Testis (tissue), 3 donors: ENCODE results near the gene ARF6. TPM values are rescaled to one million over a fixed set of nuclear protein-coding genes. Genes with fewer than 3 reads are reported as not detected.
"Not testable (repeated sequence)": the region's sequence is repeated elsewhere in the genome, so short reads cannot be mapped to it uniquely, and the experiment has no call there.

Source experiments
- DNase-seq: peaks from one replicate; pipeline ENCODE4 v3.0.0-alpha.2; 2019
- H3K27ac ChIP-seq, 2 donors: fragments of 200-600 bp; sonication (generic); one replicate each; pipeline ENCODE4 v1.5.1; 2019
- H3K27me3 ChIP-seq: fragments of 200-600 bp; sonication (generic); one replicate; pipeline ENCODE4 v1.5.1; 2019
- H3K36me3 ChIP-seq: fragments of 200-600 bp; sonication (generic); one replicate; pipeline ENCODE4 v1.5.1; 2017; ENCODE audit warnings: low read depth; ENCODE audit errors: missing control alignments
- H3K4me1 ChIP-seq: fragments of 200-600 bp; sonication (generic); one replicate; pipeline ENCODE4 v1.5.1; 2019
- H3K4me3 ChIP-seq, 2 donors: fragments of 200-600 bp; sonication (generic); one replicate each; pipeline ENCODE4 v1.5.1; 2017 to 2019
- H3K9me3 ChIP-seq: fragments of 200-600 bp; sonication (generic); one replicate; pipeline ENCODE4 v1.5.1; 2017
- POLR2A ChIP-seq: fragments of 450-650 bp; IDR thresholded peaks from one replicate; pipeline ENCODE4 v1.6.1; 2017; ENCODE audit warnings: antibody characterized with exemption, mild to moderate bottlenecking, moderate library complexity
- WGBS, 2 donors: methylation state at CpG; one replicate each; pipeline ENCODE4 v1.1.5; 2018; 5-methylcytosine and 5-hydroxymethylcytosine counted together
- intact Hi-C: fragments of 100-400 bp; cut with DNase I; formaldehyde crosslinking; loops from one replicate; pipeline ENCODE4 v1.15.1; 2023; ENCODE audit warnings: low total_unique reads
- polyA plus RNA-seq: library from polyadenylated mRNA; stranded (reverse); fragments of 350-450 nt; fragmentation: Illumina TruSeq; extraction: RNeasy Lipid Tissue Mini Kit (QIAGEN cat#74804); gene quantifications from one replicate; pipeline ENCODE4 v1.2.3, GENCODE V29; 2014; ENCODE audit warnings: low read depth, low replicate concordance; ENCODE audit not compliant: insufficient read depth
- total RNA-seq, 2 donors: library from RNA; depleted of rRNA; stranded (reverse); fragments of >200 nt; gene quantifications; one replicate each; pipeline ENCODE4 v1.2.3, GENCODE V29; 2016
- TF ChIP-seq, protein P1 (sequence below), 3 experiments: fragments of 450-650 bp in 2 of 3; fragments of 200-600 bp in 1 of 3; sonication (generic) in 1 of 3; IDR thresholded peaks; one replicate each; pipeline ENCODE4 v1.5.1; 2016 to 2019; ENCODE audit warnings: antibody characterized with exemption in 3 of 3, mild to moderate bottlenecking in 2 of 3, moderate library complexity in 1 of 3

ARF6 gene
- total and polyA plus RNA-seq, 3 donors from 2014 or later: 41.3 to 51.8 (median 45.2) TPM

DNA sequence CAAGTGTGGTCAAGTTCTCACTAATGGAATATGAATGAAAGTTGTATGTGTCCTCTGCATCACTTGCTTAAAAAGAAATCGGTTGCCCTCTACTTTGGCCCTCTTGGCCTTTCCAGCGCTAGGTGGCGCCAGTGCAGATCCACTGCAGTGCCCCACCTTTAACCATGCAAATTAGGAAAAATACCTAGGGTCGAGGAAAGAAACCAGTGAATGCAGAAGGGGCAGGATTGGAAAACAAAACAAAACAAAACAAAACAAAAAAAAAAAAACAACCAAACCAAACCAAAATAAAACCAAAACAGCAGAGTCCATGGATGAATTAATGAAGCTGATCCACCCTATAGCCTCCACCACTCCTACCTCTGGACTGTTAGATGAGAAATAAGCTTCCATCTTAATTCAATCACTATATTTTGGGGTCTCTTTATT, 27.4 kb upstream of the ARF6 start:
- TF ChIP-seq, protein P1, sequence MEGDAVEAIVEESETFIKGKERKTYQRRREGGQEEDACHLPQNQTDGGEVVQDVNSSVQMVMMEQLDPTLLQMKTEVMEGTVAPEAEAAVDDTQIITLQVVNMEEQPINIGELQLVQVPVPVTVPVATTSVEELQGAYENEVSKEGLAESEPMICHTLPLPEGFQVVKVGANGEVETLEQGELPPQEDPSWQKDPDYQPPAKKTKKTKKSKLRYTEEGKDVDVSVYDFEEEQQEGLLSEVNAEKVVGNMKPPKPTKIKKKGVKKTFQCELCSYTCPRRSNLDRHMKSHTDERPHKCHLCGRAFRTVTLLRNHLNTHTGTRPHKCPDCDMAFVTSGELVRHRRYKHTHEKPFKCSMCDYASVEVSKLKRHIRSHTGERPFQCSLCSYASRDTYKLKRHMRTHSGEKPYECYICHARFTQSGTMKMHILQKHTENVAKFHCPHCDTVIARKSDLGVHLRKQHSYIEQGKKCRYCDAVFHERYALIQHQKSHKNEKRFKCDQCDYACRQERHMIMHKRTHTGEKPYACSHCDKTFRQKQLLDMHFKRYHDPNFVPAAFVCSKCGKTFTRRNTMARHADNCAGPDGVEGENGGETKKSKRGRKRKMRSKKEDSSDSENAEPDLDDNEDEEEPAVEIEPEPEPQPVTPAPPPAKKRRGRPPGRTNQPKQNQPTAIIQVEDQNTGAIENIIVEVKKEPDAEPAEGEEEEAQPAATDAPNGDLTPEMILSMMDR (IDR thresholded peaks at IDR 0.05): peak; percentile 47 to 81 (median 74)
- no peak for TF ChIP-seq POLR2A
- Histone ChIP-seq H3K9me3 (no peaks in the 10 kb centered on the region), H3K36me3 (no peaks in the 10 kb centered on the region), H3K4me1 (peaks cover 17% of the 10 kb centered on the region), H3K27ac (no peak overlapping the region), H3K4me3 (no peak overlapping the region), H3K27me3 (no peaks in the 10 kb centered on the region)
- peak; percentile 87 for DNase-seq
- WGBS, 2 donors: 4 to 8% methylated on average over 4 of the region's 4 CpGs
- intact Hi-C loops: loop anchor here (5.0 kb wide), 1 partner anchor 242 kb away; no protein-coding TSS in a partner anchor

DNA sequence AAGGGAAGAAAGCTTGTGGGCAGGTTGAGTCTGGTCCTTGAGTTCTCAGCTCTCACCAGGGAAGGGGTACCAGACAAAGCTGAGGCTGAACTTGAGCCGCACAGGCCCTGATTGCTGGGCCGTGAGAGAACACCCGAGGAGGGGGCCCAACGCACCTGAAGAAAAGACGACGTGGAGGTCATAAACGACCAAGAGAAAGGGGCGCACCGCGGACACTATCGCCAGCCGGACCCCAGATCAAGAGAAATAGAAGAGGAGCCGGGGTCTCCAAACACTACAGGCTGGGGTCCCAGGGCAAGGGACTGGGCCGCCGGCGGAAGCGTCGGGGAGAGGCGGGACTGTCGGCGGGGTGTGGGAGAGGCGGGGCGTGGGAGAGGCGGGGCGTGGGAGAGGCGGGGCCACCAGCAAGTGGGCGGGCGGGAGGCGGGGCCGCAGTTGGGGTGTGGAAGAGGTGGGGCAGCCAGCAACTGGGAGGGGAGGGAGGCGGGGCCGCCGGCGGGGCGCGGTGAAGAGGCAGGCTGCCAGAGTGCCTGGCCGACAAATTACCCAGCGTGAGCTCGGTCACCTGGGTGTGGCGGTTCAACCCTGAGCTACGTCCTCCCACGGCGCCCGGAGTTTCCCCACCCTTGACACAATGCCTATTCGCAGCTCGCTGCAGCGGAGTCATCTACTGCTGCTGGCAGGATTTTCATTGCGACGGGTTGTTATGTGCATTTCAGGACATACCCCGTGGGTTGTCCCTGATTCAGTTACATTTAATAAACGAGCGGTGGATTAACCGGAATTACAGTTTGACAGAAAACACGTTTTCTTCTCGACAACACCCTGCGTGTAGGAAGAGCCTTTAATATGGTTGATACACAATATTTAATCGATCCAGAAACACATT, 24.8 kb upstream of the ARF6 start:
- 0 to 1% methylated on average over 32 to 53 of the region's 57 CpGs for WGBS, 2 donors
- intact Hi-C loops: loop anchor here (5.0 kb wide), 1 partner anchor 239 kb away; no protein-coding TSS in a partner anchor
- Histone ChIP-seq H3K4me3 (peak overlapping the region; percentile 66 to 76), H3K9me3 (no peaks in the 10 kb centered on the region), H3K27me3 (no peaks in the 10 kb centered on the region), H3K36me3 (no peaks in the 10 kb centered on the region), H3K4me1 (peaks cover 17% of the 10 kb centered on the region), H3K27ac (peak overlapping the region; percentile 87 to 88)
- TF ChIP-seq POLR2A: no peak
- TF ChIP-seq, protein P1 (IDR thresholded peaks at IDR 0.05): no peak
- DNase-seq: peak; percentile 96

DNA sequence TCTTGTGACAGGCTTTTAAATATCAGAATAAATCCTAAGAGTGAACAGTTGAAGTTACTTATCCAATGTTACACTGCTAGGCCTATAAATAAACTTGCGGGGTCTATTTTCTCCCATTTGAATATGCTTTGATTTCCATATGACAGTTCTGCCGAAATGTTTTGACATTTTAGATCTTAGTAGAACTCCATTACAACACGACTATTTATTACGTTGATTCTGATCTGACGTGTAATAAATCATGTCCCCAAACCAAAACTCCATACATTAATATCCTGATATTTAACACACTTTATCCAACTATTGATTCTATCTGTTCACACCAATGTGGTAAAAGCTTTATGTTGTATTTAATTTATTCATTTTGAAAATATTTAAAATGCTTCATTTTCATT, 24.2 kb upstream of the ARF6 start:
- intact Hi-C loops: loop anchor here (5.0 kb wide), 1 partner anchor 239 kb away; no protein-coding TSS in a partner anchor
- DNase-seq: no peak
- TF ChIP-seq, protein P1 (IDR thresholded peaks at IDR 0.05): no peak
- TF ChIP-seq POLR2A: no peak
- Histone ChIP-seq H3K4me1 (peaks cover 17% of the 10 kb centered on the region), H3K36me3 (no peaks in the 10 kb centered on the region), H3K27me3 (no peaks in the 10 kb centered on the region), H3K27ac (peak overlapping the region; percentile 6 to 86), H3K9me3 (no peaks in the 10 kb centered on the region), H3K4me3 (peak overlapping the region; percentile 66 to 76)
- 36 to 41% methylated on average over 5 of the region's 5 CpGs for WGBS, 2 donors

DNA sequence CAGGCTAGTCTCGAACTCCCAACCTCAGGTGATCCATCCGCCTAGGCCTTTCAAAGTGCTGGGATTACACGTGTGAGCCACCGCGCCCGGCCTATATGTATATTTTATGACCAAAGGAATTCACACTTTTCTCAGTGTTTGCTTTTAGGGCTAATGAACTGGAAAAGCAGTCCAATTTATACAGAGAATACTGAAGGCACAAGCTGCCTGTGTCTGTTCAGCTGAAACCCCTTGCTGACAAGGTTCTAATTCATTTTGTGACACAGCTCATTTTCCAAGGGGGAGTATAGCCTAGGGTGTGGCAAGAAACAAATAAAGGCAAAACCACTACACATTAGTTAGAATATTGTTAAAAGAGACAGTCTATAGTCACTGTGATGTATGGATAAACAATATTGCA, 22.0 kb upstream of the ARF6 start:
- Histone ChIP-seq H3K36me3 (no peaks in the 10 kb centered on the region), H3K4me3 (no peak overlapping the region), H3K4me1 (peaks cover 9% of the 10 kb centered on the region), H3K27me3 (no peaks in the 10 kb centered on the region), H3K9me3 (no peaks in the 10 kb centered on the region), H3K27ac (no peak overlapping the region)
- no peak for DNase-seq
- WGBS, 2 donors: 92 to 93% methylated on average over 6 of the region's 6 CpGs
- intact Hi-C loops: no loop called here
- no peak for TF ChIP-seq POLR2A
- TF ChIP-seq, protein P1 (IDR thresholded peaks at IDR 0.05): no peak

DNA sequence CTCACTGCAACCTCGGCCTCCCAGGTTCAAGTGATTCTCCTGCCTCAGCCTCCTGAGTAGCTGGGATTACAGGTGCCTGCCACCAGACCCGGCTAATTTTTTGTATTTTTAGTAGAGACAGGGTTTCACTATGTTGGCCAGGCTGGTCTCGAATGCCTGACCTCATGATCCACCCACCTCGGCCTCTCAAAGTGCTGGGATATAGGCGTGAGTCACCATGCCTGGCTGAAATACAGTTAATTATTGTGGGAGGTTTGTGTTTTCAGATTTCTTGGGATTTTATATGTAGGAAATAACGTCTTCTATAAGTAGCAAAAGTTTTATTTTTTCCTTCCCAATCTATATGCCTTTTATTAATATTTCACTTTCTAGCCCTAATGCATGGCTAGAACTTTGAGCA, 19.3 kb upstream of the ARF6 start:
- H3K27ac ChIP-seq, H3K4me1 ChIP-seq, DNase-seq, H3K4me3 ChIP-seq, H3K36me3 ChIP-seq, H3K9me3 ChIP-seq, intact Hi-C loops, H3K27me3 ChIP-seq: not testable (repeated sequence)
- 82 to 83% methylated on average over 6 of the region's 6 CpGs for WGBS, 2 donors
